Neural progenitor cell (in vitro differentiated cells): ENCODE data around the gene MON1A.

Experiments
- EZH2 ChIP-seq: fragments of 200-600 bp; sonication (generic); IDR thresholded peaks from 2 replicates; pipeline ENCODE4 v1.6.1; 2017; ENCODE audit warnings: antibody characterized with exemption, mild to moderate bottlenecking, moderate library complexity
- EZH2phosphoT487 ChIP-seq: fragments of 200-600 bp; sonication (generic); IDR thresholded peaks from 2 replicates; pipeline ENCODE4 v1.6.1; 2017; ENCODE audit warnings: antibody characterized with exemption
- TF ChIP-seq, protein P1 (sequence below): fragments of 200-600 bp; sonication (generic); IDR thresholded peaks from 2 replicates; pipeline ENCODE4 v1.5.1; 2017; ENCODE audit warnings: antibody characterized with exemption, mild to moderate bottlenecking

DNA sequence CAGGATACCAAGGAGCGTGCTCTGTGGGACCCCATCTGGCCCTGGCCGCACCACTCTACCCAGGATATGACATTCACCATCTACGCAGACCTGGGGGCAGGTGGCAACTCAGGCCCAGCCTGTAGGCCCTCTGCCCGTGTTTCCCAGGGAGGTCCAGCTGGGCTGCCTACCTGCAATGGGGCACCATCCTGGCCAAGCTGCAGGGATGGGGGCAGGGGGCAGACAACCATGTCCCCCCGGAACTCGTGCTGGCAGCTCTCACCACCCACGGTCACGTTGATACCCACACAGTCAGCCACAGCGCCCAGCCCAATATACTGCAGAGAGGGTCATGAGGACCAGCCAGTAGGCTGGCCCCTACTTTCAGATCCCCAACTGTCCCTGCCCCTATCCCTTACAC, 33.8 kb downstream of the MON1A start:
- TF ChIP-seq, protein P1, sequence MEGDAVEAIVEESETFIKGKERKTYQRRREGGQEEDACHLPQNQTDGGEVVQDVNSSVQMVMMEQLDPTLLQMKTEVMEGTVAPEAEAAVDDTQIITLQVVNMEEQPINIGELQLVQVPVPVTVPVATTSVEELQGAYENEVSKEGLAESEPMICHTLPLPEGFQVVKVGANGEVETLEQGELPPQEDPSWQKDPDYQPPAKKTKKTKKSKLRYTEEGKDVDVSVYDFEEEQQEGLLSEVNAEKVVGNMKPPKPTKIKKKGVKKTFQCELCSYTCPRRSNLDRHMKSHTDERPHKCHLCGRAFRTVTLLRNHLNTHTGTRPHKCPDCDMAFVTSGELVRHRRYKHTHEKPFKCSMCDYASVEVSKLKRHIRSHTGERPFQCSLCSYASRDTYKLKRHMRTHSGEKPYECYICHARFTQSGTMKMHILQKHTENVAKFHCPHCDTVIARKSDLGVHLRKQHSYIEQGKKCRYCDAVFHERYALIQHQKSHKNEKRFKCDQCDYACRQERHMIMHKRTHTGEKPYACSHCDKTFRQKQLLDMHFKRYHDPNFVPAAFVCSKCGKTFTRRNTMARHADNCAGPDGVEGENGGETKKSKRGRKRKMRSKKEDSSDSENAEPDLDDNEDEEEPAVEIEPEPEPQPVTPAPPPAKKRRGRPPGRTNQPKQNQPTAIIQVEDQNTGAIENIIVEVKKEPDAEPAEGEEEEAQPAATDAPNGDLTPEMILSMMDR: no peak
- TF ChIP-seq EZH2: no peak
- no peak for TF ChIP-seq EZH2phosphoT487
